H1 (cell line): ENCODE results near the gene GRID2. TPM values are rescaled to one million over a fixed set of nuclear protein-coding genes. Genes with fewer than 3 reads are reported as not detected.

Experiments used
- CTCF ChIA-PET: fragments of 300-600 bp; sonication (Branson Sonifier 250); formaldehyde crosslinking; loops from one replicate; lab custom pipeline; 2021; ENCODE audit not compliant: partially characterized antibody; lab: Charles Lee
- POLR2A ChIA-PET: fragments of 300-600 bp; sonication (Branson Sonifier 250); formaldehyde crosslinking; loops from one replicate; lab custom pipeline; 2021; ENCODE audit warnings: inconsistent platforms; ENCODE audit not compliant: partially characterized antibody; lab: Charles Lee
- DNase-seq, 2 experiments: peaks; one replicate each; pipeline versions ENCODE4 v3.0.0 to v3.0.0-alpha.2; 2010 to 2022; ENCODE audit warnings: low spot score in 2 of 2, low read depth in 1 of 2, mixed read lengths in 1 of 2
- FAIRE-seq: peaks from 2 replicates; lab custom pipeline; 2011; peaks lifted over from hg19 to GRCh38; lab: Jason Lieb, UNC
- H2AFZ ChIP-seq: 2 replicates; pipeline ENCODE4 v1.8.1; 2012; ENCODE audit warnings: low read length, inconsistent platforms
- H2AK5ac ChIP-seq: 2 replicates; pipeline ENCODE4 v1.6.1; 2013; ENCODE audit warnings: low read depth, low read length
- H2BK120ac ChIP-seq: replicated peaks from 2 replicates; pipeline ENCODE3; 2013; ENCODE audit warnings: low read depth, low read length, inconsistent platforms
- H2BK12ac ChIP-seq: 2 replicates; pipeline ENCODE4 v1.6.1; 2013; ENCODE audit warnings: low read depth, low read length
- H2BK15ac ChIP-seq: 2 replicates; pipeline ENCODE4 v1.6.1; 2013; ENCODE audit warnings: low read length
- H2BK20ac ChIP-seq: 2 replicates; pipeline ENCODE4 v1.6.1; 2013; ENCODE audit warnings: low read length
- H2BK5ac ChIP-seq: 2 replicates; pipeline ENCODE4 v1.6.1; 2013; ENCODE audit warnings: low read depth, low read length
- H3K14ac ChIP-seq: 2 replicates; pipeline ENCODE4 v1.6.1; 2013; ENCODE audit warnings: inconsistent platforms; ENCODE audit not compliant: insufficient read length
- H3K18ac ChIP-seq: 2 replicates; pipeline ENCODE4 v1.6.1; 2013; ENCODE audit warnings: low read length; ENCODE audit errors: extremely low read depth
- H3K23ac ChIP-seq: 2 replicates; pipeline ENCODE4 v1.6.1; 2013; ENCODE audit warnings: inconsistent platforms; ENCODE audit not compliant: insufficient read length
- H3K23me2 ChIP-seq: 2 replicates; pipeline ENCODE4 v1.6.1; 2013; ENCODE audit warnings: low read depth, low read length
- H3K27ac ChIP-seq: 2 replicates; pipeline ENCODE4 v1.6.1; 2011; ENCODE audit warnings: low read depth, low read length, inconsistent platforms
- H3K27me3 ChIP-seq, 4 experiments: replicated peaks in 1 of 4; 1 replicate in 1 of 4; 2 replicates in 3 of 4; pipeline versions ENCODE4 v1.6.1 to v1.8.1; 2011 to 2013; ENCODE audit warnings: low read length in 3 of 4, mild to moderate bottlenecking in 3 of 4, inconsistent platforms in 2 of 4, mixed read lengths in 2 of 4, moderate library complexity in 1 of 4; ENCODE audit not compliant: control insufficient read depth in 3 of 4, insufficient read depth in 3 of 4; ENCODE audit errors: extremely low read depth in 1 of 4
- H3K36me3 ChIP-seq, 4 experiments: 2 replicates each; pipeline versions ENCODE4 v1.6.1 to v1.8.1; 2011 to 2013; ENCODE audit warnings: mild to moderate bottlenecking in 4 of 4, low read length in 3 of 4, moderate library complexity in 2 of 4, control low read depth in 1 of 4, inconsistent platforms in 1 of 4; ENCODE audit not compliant: insufficient read depth in 4 of 4, control insufficient read depth in 2 of 4
- H3K4ac ChIP-seq: replicated peaks from 2 replicates; pipeline ENCODE3; 2013; ENCODE audit warnings: low read length, low read depth, mixed read lengths, inconsistent platforms; ENCODE audit not compliant: insufficient read length
- H3K4me1 ChIP-seq, 4 experiments: replicated peaks in 1 of 4; 1 replicate in 1 of 4; 2 replicates in 3 of 4; pipeline versions ENCODE4 v1.6.1 to v1.8.1; 2011 to 2013; ENCODE audit warnings: low read length in 3 of 4, inconsistent platforms in 2 of 4, mixed read lengths in 1 of 4; ENCODE audit not compliant: insufficient read depth in 4 of 4, control insufficient read depth in 3 of 4
- H3K4me2 ChIP-seq, 2 experiments: 2 replicates each; pipeline versions ENCODE4 v1.6.1 to v1.8.1; 2011 to 2013; ENCODE audit warnings: low read depth in 2 of 2, low read length in 2 of 2, control low read depth in 1 of 2, inconsistent platforms in 1 of 2, mild to moderate bottlenecking in 1 of 2; ENCODE audit not compliant: insufficient read depth in 1 of 2
- H3K4me3 ChIP-seq, 4 experiments: fragments of 200-600, 300-600 bp in 1 of 4; sonication (generic), shearing (Covaris generic), sonication (Bioruptor Twin) in 1 of 4; 2 replicates each; pipeline versions ENCODE4 v1.5.1 to v1.8.1; 2011 to 2016; ENCODE audit warnings: low read length in 4 of 4, low read depth in 3 of 4, control low read depth in 2 of 4, inconsistent platforms in 2 of 4, mild to moderate bottlenecking in 2 of 4, mixed read lengths in 1 of 4, moderate library complexity in 1 of 4; ENCODE audit not compliant: insufficient read depth in 2 of 4; ENCODE audit errors: extremely low read depth in 1 of 4
- H3K56ac ChIP-seq: replicated peaks from 2 replicates; pipeline ENCODE3; 2013; ENCODE audit warnings: low read depth, mild to moderate bottlenecking, mixed read lengths, low read length, inconsistent platforms; ENCODE audit not compliant: insufficient read length
- H3K79me1 ChIP-seq: 2 replicates; pipeline ENCODE4 v1.6.1; 2013; ENCODE audit warnings: low read depth, low read length, control low read depth
- H3K79me2 ChIP-seq, 2 experiments: 2 replicates each; pipeline versions ENCODE4 v1.6.1 to v1.8.1; 2012 to 2013; ENCODE audit warnings: low read length in 2 of 2, mild to moderate bottlenecking in 2 of 2, inconsistent platforms in 1 of 2; ENCODE audit not compliant: insufficient read depth in 2 of 2, control insufficient read depth in 1 of 2
- H3K9ac ChIP-seq, 4 experiments: replicated peaks in 1 of 4; 1 replicate in 1 of 4; 2 replicates in 3 of 4; pipeline versions ENCODE4 v1.6.1 to v1.8.1; 2011 to 2013; ENCODE audit warnings: low read depth in 3 of 4, low read length in 3 of 4, control low read depth in 2 of 4, mild to moderate bottlenecking in 2 of 4, moderate library complexity in 2 of 4, inconsistent platforms in 1 of 4; ENCODE audit errors: extremely low read depth in 1 of 4
- H3K9me3 ChIP-seq, 2 experiments: 2 replicates each; pipeline versions ENCODE4 v1.6.1 to v1.8.1; 2012 to 2013; ENCODE audit warnings: mild to moderate bottlenecking in 2 of 2, moderate library complexity in 2 of 2, control low read depth in 1 of 2, inconsistent platforms in 1 of 2, low read depth in 1 of 2, low read length in 1 of 2, mixed read lengths in 1 of 2; ENCODE audit not compliant: insufficient read depth in 2 of 2
- H4K20me1 ChIP-seq, 2 experiments: replicated peaks in 1 of 2; 2 replicates each; pipeline versions ENCODE3 to v1.8.1; 2011 to 2013; ENCODE audit warnings: inconsistent platforms in 2 of 2, low read length in 2 of 2, mild to moderate bottlenecking in 1 of 2; ENCODE audit not compliant: insufficient read depth in 2 of 2, control insufficient read depth in 1 of 2
- H4K5ac ChIP-seq: 2 replicates; pipeline ENCODE4 v1.6.1; 2013; ENCODE audit warnings: low read length, low read depth, mixed read lengths, inconsistent platforms; ENCODE audit not compliant: insufficient read length
- H4K8ac ChIP-seq: 2 replicates; pipeline ENCODE4 v1.8.0; 2013; ENCODE audit warnings: mild to moderate bottlenecking, moderate library complexity, low read length, inconsistent platforms; ENCODE audit not compliant: insufficient read depth; ENCODE audit errors: extremely low read depth
- H4K91ac ChIP-seq: replicated peaks from 2 replicates; pipeline ENCODE3; 2013; ENCODE audit warnings: low read length, mixed read lengths, inconsistent platforms; ENCODE audit not compliant: insufficient read length
- CBX8 ChIP-seq: fragments of 300-800, 300-1000 bp; sonication (generic); IDR thresholded peaks from 2 replicates; pipeline ENCODE4 v1.7.1; 2016; ENCODE audit warnings: low read depth, low read length, borderline replicate concordance
- HDAC6 ChIP-seq: IDR thresholded peaks from one replicate; pipeline ENCODE4 v1.7.1; 2012; ENCODE audit warnings: low read depth, mild to moderate bottlenecking, inconsistent platforms, low read length, moderate library complexity
- JUND ChIP-seq: IDR thresholded peaks from 2 replicates; pipeline ENCODE4 v1.6.1; 2011; ENCODE audit warnings: mild to moderate bottlenecking, improper control_type of control experiment, low read length
- KDM5A ChIP-seq: fragments of 200-600 bp; IDR thresholded peaks from 2 replicates; pipeline ENCODE4 v1.7.1; 2012; ENCODE audit warnings: mild to moderate bottlenecking, low read length, inconsistent platforms, mixed read lengths
- MAFK ChIP-seq: IDR thresholded peaks from 2 replicates; pipeline ENCODE4 v1.6.1; 2012; ENCODE audit warnings: low read depth, mild to moderate bottlenecking, improper control_type of control experiment, low read length
- WGBS, 2 experiments: shearing (Covaris generic) in 1 of 2; methylation state at CpG; one replicate each; pipeline versions ENCODE4 v1.1.6 to v1.1.7; 2013 to 2015; ENCODE audit warnings: low lambda C conversion rate in 2 of 2, mixed read lengths in 2 of 2, inconsistent platforms in 1 of 2, low coverage in 1 of 2, missing lambda C conversion rate in 1 of 2; ENCODE audit not compliant: insufficient replicate concordance in 2 of 2, insufficient coverage in 1 of 2, insufficient read length in 1 of 2; ENCODE audit errors: extremely low coverage in 1 of 2, missing lambda C conversion rate in 1 of 2; 5-methylcytosine and 5-hydroxymethylcytosine counted together
- polyA plus RNA-seq, 7 experiments: library from polyadenylated mRNA; depleted of rRNA in 3 of 7; stranded (reverse) in 5 of 7; unstranded in 2 of 7; fragments of >200 nt in 5 of 7; fragments of 200-250 nt in 2 of 7; gene quantifications; 1 replicate in 5 of 7; 2 replicates in 1 of 7; 4 replicates in 1 of 7; pipeline versions ENCODE4 v1.2.1 to v1.2.3, GENCODE V29; 2011 to 2013; ENCODE audit warnings: missing spikeins in 2 of 7, mixed read lengths in 2 of 7
- total RNA-seq: library from RNA; stranded (reverse); fragmentation: NEBNext Ultra II Directional; extraction: Animal tissue kit (Norgen Biotek cat#: 25700); gene quantifications from 2 replicates; pipeline ENCODE4 v1.2.1, GENCODE V29; 2021

The GRID2 gene
- total and polyA plus RNA-seq, 2 of the 8 experiments (the other 6 are each of a cell fraction or from before 2014, with no cell fraction given): 31.1 to 81.9 TPM

- no peak overlapping the region for H3K4ac ChIP-seq
- no peaks in the 10 kb centered on the region; a peak in 1 of 8 replicates for H3K36me3 ChIP-seq
- no peak overlapping the region for H2BK12ac ChIP-seq
- no peaks in the 10 kb centered on the region for H3K27me3 ChIP-seq
- H3K79me1 ChIP-seq: no peaks in the 10 kb centered on the region
- no peak overlapping the region for H3K18ac ChIP-seq
- H2AK5ac ChIP-seq: no peak overlapping the region
- FAIRE-seq: peak; percentile 69
- no peak overlapping the region for H3K4me2 ChIP-seq
- no peak overlapping the region for H2BK20ac ChIP-seq
- no peak overlapping the region for H3K14ac ChIP-seq
- H4K5ac ChIP-seq: no peak overlapping the region
- no peak for DNase-seq
- no peak overlapping the region for H3K4me3 ChIP-seq
- no peak overlapping the region for H3K23ac ChIP-seq
- no peaks in the 10 kb centered on the region for H3K79me2 ChIP-seq
- no peak overlapping the region for H2AFZ ChIP-seq
- POLR2A ChIA-PET: interaction anchor here (0.8 to 1.2 kb wide), 2 partner anchors 94 to 140 kb away, joined by 3 read pairs; no protein-coding TSS in a partner anchor
- TF ChIP-seq CBX8 (no peak), MAFK (no peak), JUND (no peak), HDAC6 (no peak), KDM5A (no peak)
- TF ChIP-seq, all 59 proteins: peak for 0
- Histone ChIP-seq H4K20me1 (no peaks in the 10 kb centered on the region), H3K27ac (no peak overlapping the region), H3K56ac (no peak overlapping the region), H3K4me1 (peaks cover 0 to 13% (median 4%) of the 10 kb centered on the region in 4 experiments; a peak in 4 of 7 replicates), H3K9ac (no peak overlapping the region), H2BK5ac (no peak overlapping the region), H2BK120ac (no peak overlapping the region), H3K23me2 (no peaks in the 10 kb centered on the region), H2BK15ac (no peak overlapping the region), H3K9me3 (no peaks in the 10 kb centered on the region), H4K91ac (no peak overlapping the region), H4K8ac (no peak overlapping the region)
- 85% methylated on average over 8 of the region's 8 CpGs; no CpG with 5 or more reads in 1 of the 2 experiments for WGBS, 2 experiments
- CTCF ChIA-PET: interaction anchor here (0.6 to 1.9 kb wide), 4 partner anchors 11 to 128 kb away, joined by 3 to 17 read pairs (median 3); no protein-coding TSS in a partner anchor
Measured at GRCh38 chr4:92399032-92399431, 95.3 kb downstream of the GRID2 start.
